Esophagus muscularis mucosa (tissue), 4 donors: ENCODE measurements around the gene NABP2. TPM values are rescaled to one million over a fixed set of nuclear protein-coding genes. Genes with fewer than 3 reads are reported as not detected.

Experiments
- DNase-seq: peaks from one replicate; pipeline ENCODE4 v3.0.0-alpha.2; 2017; ENCODE audit errors: extremely low spot score
- H3K27ac ChIP-seq, 4 donors: fragments of 200-600 bp; sonication (generic); replicated peaks in 1 of 4; 1 replicate in 3 of 4; 2 replicates in 1 of 4; pipeline ENCODE4 v1.5.1; 2016 to 2019; ENCODE audit warnings: mild to moderate bottlenecking in 1 of 4
- H3K27me3 ChIP-seq, 4 donors: fragments of 200-600 bp; sonication (generic); one replicate each; pipeline versions ENCODE4 v1.5.1 to v1.6.0; 2016 to 2019
- H3K36me3 ChIP-seq, 4 donors: fragments of 200-600 bp; sonication (generic); one replicate each; pipeline ENCODE4 v1.5.1; 2016 to 2019
- H3K4me1 ChIP-seq, 4 donors: fragments of 200-600 bp; sonication (generic); one replicate each; pipeline ENCODE4 v1.5.1; 2016 to 2019
- H3K4me3 ChIP-seq, 4 donors: fragments of 200-600 bp; sonication (generic); 1 replicate in 2 of 4; 2 replicates in 2 of 4; pipeline ENCODE4 v1.5.1; 2016 to 2019; ENCODE audit warnings: mild to moderate bottlenecking in 4 of 4, moderate library complexity in 1 of 4
- H3K9me3 ChIP-seq, 4 donors: fragments of 200-600 bp; sonication (generic); 1 replicate in 3 of 4; 2 replicates in 1 of 4; pipeline ENCODE4 v1.5.1; 2016 to 2019
- CTCF ChIP-seq, 3 experiments: fragments of 200-600 bp in 2 of 3; fragments of 450-650 bp in 1 of 3; sonication (generic) in 2 of 3; IDR thresholded peaks; one replicate each; pipeline ENCODE4 v1.5.1; 2017 to 2019; ENCODE audit warnings: antibody characterized with exemption in 3 of 3, mild to moderate bottlenecking in 2 of 3, moderate library complexity in 1 of 3
- EP300 ChIP-seq: sonication (generic); formaldehyde crosslinking; IDR thresholded peaks from one replicate; pipeline ENCODE4 v1.6.1; 2017; ENCODE audit warnings: antibody characterized with exemption
- POLR2A ChIP-seq: fragments of 450-650 bp; IDR thresholded peaks from one replicate; pipeline ENCODE4 v1.6.1; 2017; ENCODE audit warnings: antibody characterized with exemption, moderate library complexity, mild to moderate bottlenecking, low read depth
- POLR2AphosphoS5 ChIP-seq, 2 donors: sonication (generic); formaldehyde crosslinking; IDR thresholded peaks; one replicate each; pipeline ENCODE4 v1.6.1; 2017; ENCODE audit warnings: antibody characterized with exemption in 2 of 2
- WGBS: methylation state at CpG from one replicate; pipeline ENCODE4 v1.1.5; 2018; 5-methylcytosine and 5-hydroxymethylcytosine counted together
- intact Hi-C: fragments of 100-400 bp; cut with DNase I; formaldehyde crosslinking; loops from one replicate; pipeline ENCODE4 v1.15.1; 2023
- total RNA-seq, 4 donors: library from RNA; depleted of rRNA; stranded (reverse); fragments of >200 nt; gene quantifications; one replicate each; pipeline versions ENCODE4 v1.1.0 to v1.2.1, GENCODE V29; 2016

Gene NABP2
- total RNA-seq, 4 donors from 2014 or later = 27.0 to 36.4 (median 30.9) TPM

- Histone ChIP-seq H3K4me1 (peaks cover 5 to 17% (median 12%) of the 10 kb centered on the region in 4 donors), H3K27ac (no peak overlapping the region), H3K36me3 (peaks cover 0 to 36% (median 16%) of the 10 kb centered on the region in 4 donors), H3K4me3 (no peak overlapping the region), H3K9me3 (no peaks in the 10 kb centered on the region), H3K27me3 (no peaks in the 10 kb centered on the region)
- intact Hi-C loops = no loop called here
- WGBS = 90% methylated on average over 6 of the region's 7 CpGs
- no peak for DNase-seq
- TF ChIP-seq EP300 (no peak), POLR2A (no peak), POLR2AphosphoS5 (IDR thresholded peaks at IDR 0.05) (no peak), CTCF (IDR thresholded peaks at IDR 0.05) (no peak)
Measured at GRCh38 chr12:56229082-56229481, 4.9 kb downstream of the NABP2 start.

- no peak for TF ChIP-seq EP300
- WGBS = 75% methylated on average over 3 of the region's 4 CpGs
- H3K27me3 ChIP-seq = no peaks in the 10 kb centered on the region
- H3K27ac ChIP-seq = no peak within 1 kb of the TSS
- peaks cover 1 to 10% (median 6%) of the 10 kb centered on the region in 4 donors for H3K4me1 ChIP-seq
- H3K4me3 ChIP-seq = no peak within 1 kb of the TSS
- intact Hi-C loops = no loop called here
- DNase-seq = no peak
- no peaks in the 10 kb centered on the region for H3K9me3 ChIP-seq
- peaks cover 0 to 36% (median 16%) of the 10 kb centered on the region in 4 donors for H3K36me3 ChIP-seq
Measured at GRCh38 chr12:56229916-56230431, 5.8 kb downstream of the NABP2 start, which contains the start of gene SLC39A5. Gene SLC39A5, plus strand, starts transcription at chr12:56230051. Its CDS starts 1,224 bp downstream, at chr12:56231275.

- 69% methylated on average over 8 of the region's 8 CpGs for WGBS
Measured at GRCh38 chr12:56230432-56231183, 6.5 kb downstream of the NABP2 start.

GRCh38 chr12:56231184-56231582, 7.0 kb downstream of the NABP2 start:
- no peak overlapping the region for H3K27ac ChIP-seq

More at GRCh38 chr12:56230432-56231183, 6.5 kb downstream of the NABP2 start:
- intact Hi-C loops = no loop called here
- H3K36me3 ChIP-seq = peaks cover 0 to 35% (median 16%) of the 10 kb centered on the region in 4 donors
- H3K27me3 ChIP-seq = no peaks in the 10 kb centered on the region
- H3K4me1 ChIP-seq = peaks cover 0 to 4% (median 0%) of the 10 kb centered on the region in 4 donors
- no peak overlapping the region for H3K27ac ChIP-seq
- H3K9me3 ChIP-seq = no peaks in the 10 kb centered on the region
- no peak for DNase-seq
- TF ChIP-seq POLR2AphosphoS5 (IDR thresholded peaks at IDR 0.05) (no peak), EP300 (no peak), POLR2A (no peak), CTCF (IDR thresholded peaks at IDR 0.05) (no peak)
- no peak overlapping the region for H3K4me3 ChIP-seq

DNA sequence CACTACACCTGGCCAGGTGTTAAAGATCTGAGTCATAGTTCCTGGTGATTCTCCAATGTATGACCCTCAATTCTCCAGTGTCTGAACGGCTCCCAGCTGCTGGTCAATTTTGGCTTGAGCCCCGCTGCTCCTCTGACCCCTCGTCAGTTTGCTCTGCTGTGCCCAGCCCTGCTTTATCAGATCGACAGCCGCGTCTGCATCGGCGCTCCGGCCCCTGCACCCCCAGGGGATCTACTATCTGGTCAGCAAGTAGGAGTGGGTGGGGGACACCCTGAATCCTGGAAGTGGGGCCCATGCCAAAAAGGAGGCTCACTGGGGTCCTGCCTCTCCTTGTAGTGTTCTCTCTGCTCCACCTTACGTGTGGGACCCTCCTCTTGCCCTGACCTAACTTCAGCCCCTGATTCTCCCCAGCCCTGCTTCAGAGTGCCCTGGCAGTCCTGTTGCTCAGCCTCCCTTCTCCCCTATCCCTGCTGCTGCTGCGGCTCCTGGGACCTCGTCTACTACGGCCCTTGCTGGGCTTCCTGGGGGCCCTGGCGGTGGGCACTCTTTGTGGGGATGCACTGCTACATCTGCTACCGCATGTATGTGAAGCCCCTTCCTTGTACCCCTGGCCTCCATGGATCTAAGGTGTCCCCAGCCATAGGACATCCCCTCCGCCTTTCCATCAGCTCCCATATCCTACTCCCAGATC, 10.7 kb downstream of the NABP2 start:
- intact Hi-C loops = no loop called here
- 76% methylated on average over 16 of the region's 16 CpGs for WGBS
- Histone ChIP-seq H3K4me3 (no peak overlapping the region), H3K4me1 (no peaks in the 10 kb centered on the region), H3K27me3 (no peaks in the 10 kb centered on the region), H3K36me3 (peaks cover 0 to 36% (median 28%) of the 10 kb centered on the region in 4 donors), H3K27ac (no peak overlapping the region), H3K9me3 (no peaks in the 10 kb centered on the region)
- DNase-seq = no peak
- no peak for TF ChIP-seq POLR2A

More at GRCh38 chr12:56231184-56231582, 7.0 kb downstream of the NABP2 start:
- Histone ChIP-seq H3K4me1 (no peaks in the 10 kb centered on the region), H3K4me3 (no peak overlapping the region), H3K9me3 (no peaks in the 10 kb centered on the region), H3K27me3 (no peaks in the 10 kb centered on the region), H3K36me3 (peaks cover 0 to 29% (median 19%) of the 10 kb centered on the region in 4 donors)
- WGBS = 69% methylated on average over 4 of the region's 11 CpGs
- DNase-seq = no peak
- no peak for TF ChIP-seq EP300
- intact Hi-C loops = no loop called here

GRCh38 chr12:56236091-56236490, 11.9 kb downstream of the NABP2 start:
- H3K27me3 ChIP-seq = no peaks in the 10 kb centered on the region
- H3K36me3 ChIP-seq = peaks cover 8 to 48% (median 40%) of the 10 kb centered on the region in 4 donors
- no peak overlapping the region for H3K27ac ChIP-seq
- intact Hi-C loops = no loop called here
- WGBS = 93% methylated on average over 6 of the region's 6 CpGs
- no peak for DNase-seq
- no peak overlapping the region for H3K4me3 ChIP-seq
- H3K4me1 ChIP-seq = no peaks in the 10 kb centered on the region
- TF ChIP-seq CTCF (IDR thresholded peaks at IDR 0.05) (no peak), POLR2AphosphoS5 (IDR thresholded peaks at IDR 0.05) (no peak), EP300 (no peak), POLR2A (no peak)
- no peaks in the 10 kb centered on the region for H3K9me3 ChIP-seq
